HFF-Myc (cell line): ENCODE measurements around the gene KIAA0753.
A peak's percentile ranks its signal among the peaks of the same experiment; 100 is the strongest.

ENCODE experiments used
- DNase-seq: peaks from one replicate; pipeline ENCODE4 v3.0.0-alpha.2; 2011; ENCODE audit warnings: low read depth; ENCODE audit errors: extremely low read depth
- H3K4me3 ChIP-seq: replicated peaks from 2 replicates; pipeline ENCODE4 v1.5.1; 2011; ENCODE audit warnings: low read depth, mild to moderate bottlenecking, control low read depth, low read length
- TF ChIP-seq, protein P1 (sequence below): IDR thresholded peaks from 2 replicates; pipeline ENCODE4 v1.5.1; 2012; ENCODE audit warnings: mild to moderate bottlenecking, low read depth, low read length, control low read depth; ENCODE audit errors: missing control alignments

Gene KIAA0753

DNA sequence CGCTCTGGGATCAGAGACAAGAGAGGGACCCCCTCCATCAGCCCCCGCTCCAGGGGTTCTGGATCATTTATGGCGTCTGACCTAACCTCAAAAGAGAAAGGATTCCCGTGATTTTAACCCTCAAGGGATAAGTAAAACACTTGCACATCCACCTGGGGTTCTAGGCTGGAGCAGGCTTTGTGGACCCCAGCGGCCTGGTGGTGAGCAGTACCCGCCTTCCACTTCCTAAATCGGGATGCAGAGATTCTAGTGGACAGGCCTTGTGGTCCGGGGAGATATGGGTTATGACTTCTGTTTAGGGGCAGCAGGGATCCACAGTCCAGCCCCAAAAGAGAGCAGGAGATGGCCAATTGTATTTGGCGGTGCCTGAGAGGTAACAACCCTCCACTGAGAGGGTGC is 83.5 kb downstream of the KIAA0753 start:
- H3K4me3 ChIP-seq = no peak overlapping the region
- no peak for DNase-seq
- TF ChIP-seq, protein P1, sequence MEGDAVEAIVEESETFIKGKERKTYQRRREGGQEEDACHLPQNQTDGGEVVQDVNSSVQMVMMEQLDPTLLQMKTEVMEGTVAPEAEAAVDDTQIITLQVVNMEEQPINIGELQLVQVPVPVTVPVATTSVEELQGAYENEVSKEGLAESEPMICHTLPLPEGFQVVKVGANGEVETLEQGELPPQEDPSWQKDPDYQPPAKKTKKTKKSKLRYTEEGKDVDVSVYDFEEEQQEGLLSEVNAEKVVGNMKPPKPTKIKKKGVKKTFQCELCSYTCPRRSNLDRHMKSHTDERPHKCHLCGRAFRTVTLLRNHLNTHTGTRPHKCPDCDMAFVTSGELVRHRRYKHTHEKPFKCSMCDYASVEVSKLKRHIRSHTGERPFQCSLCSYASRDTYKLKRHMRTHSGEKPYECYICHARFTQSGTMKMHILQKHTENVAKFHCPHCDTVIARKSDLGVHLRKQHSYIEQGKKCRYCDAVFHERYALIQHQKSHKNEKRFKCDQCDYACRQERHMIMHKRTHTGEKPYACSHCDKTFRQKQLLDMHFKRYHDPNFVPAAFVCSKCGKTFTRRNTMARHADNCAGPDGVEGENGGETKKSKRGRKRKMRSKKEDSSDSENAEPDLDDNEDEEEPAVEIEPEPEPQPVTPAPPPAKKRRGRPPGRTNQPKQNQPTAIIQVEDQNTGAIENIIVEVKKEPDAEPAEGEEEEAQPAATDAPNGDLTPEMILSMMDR = no peak

DNA sequence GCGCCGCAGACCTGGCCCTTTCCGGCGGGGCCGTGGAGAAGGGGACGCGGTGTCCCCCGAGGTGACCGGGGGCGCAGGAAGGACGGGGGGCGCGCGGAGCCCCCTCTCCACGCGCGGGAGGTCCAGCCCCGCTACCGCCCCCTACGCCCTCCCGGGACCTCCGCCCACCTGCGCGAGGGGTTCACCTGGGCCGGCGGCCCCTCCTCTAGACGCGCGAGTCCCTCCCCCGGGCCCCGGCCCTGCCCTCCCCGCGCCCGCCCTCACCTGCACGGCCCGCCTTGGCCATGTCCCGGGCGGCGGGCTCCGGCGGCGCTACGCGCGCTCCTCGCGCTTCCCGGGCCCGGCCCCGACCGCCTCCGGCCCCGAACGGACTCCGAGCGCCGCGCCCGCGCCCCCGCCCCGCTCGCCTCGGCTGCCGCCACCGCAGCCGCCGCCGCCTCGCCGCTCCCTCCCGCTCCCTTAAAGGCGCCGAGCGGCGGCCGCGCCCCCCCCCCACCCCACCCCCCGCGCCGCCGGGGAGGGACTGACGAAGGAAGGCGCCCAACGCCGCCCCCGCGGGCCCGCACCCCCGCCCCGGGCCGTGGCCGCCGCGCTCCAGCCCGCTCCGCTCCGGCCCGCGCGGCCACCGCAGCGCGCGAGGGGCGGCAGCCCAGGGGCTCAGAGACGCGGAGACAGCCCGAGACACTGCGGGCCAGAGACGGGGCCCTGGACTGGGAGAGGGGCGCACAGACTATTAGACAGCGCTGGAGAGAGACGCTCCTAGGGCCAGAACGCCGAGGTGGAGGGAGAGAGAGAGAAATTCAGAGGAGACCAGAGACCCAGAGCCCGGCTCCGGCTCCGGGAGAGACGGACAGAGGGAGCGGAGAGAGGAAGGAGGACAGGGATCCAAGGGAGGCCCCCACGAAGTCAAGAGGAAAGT is 84.1 kb downstream of the KIAA0753 start, which contains the start of gene PITPNM3:
TSS of gene PITPNM3 (minus strand) at position 435 of the 919 bp plus-strand sequence. CDS start at position 286, 149 bp downstream.
- no peak for DNase-seq
- peak within 1 kb of the TSS; percentile 25 for H3K4me3 ChIP-seq
- TF ChIP-seq, protein P1 = no peak

DNA sequence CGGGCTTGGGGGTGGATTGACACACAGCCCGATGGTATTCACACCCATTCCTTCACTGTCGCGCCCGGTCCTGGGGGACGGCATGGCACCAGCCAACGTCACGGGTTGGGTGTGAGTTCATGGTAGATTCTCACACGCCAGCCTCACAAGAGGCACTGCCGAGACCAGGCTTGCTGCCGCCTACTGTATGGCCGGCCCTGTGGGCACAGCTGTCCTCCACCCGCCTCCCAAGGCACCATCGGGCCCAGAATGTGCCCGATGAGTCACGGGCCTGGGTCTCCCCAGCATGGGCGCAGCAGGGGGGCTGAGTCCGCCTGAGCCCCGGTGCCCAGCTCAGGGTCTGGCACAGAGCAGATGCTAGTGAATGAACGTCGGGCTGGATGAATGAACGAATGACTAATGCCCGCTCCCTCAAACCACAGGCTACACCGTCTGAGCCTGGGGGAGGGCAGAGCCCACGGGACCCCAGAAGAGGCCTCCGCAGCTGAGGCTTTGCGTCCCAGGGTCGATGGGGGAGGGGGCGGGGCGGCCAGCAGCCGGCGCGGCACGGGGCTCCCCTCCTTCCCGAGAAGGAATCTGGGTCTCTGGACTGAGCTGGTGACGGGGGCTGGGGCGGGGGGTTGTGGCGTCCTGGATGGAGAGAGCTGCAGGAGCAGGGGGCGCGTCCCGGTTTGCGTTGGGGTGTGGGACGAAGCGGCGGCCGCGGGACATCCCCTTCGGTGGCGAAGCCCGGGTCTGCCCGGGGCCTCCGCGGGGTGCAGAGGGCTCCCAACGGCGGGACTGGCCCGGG is 85.0 kb downstream of the KIAA0753 start:
- TF ChIP-seq, protein P1 = no peak
- no peak for DNase-seq
- peak overlapping the region; percentile 25 for H3K4me3 ChIP-seq

DNA sequence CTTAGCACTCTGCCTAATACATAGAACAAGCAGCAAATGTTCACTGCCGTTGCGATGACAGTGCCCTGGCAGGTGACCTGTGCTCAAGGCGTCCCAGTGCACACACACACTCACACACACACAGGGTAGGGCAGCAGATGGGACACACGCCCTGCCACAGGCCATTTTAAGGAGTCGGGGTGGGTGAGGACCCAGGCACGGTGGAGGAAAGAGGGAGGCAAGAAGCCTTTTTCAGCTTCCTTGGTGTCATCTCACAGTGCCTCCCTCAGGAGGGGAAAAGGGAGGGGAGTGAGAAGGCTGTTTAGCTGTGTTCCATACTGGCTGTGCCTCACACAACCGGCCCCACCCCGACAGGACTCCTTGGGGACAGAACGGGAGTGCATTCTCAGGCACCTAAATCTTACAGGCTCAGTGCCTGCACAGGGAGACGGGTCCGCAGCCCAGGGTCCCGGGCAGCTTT is 85.6 kb downstream of the KIAA0753 start:
- H3K4me3 ChIP-seq = no peak overlapping the region
- TF ChIP-seq, protein P1 = no peak
- no peak for DNase-seq

DNA sequence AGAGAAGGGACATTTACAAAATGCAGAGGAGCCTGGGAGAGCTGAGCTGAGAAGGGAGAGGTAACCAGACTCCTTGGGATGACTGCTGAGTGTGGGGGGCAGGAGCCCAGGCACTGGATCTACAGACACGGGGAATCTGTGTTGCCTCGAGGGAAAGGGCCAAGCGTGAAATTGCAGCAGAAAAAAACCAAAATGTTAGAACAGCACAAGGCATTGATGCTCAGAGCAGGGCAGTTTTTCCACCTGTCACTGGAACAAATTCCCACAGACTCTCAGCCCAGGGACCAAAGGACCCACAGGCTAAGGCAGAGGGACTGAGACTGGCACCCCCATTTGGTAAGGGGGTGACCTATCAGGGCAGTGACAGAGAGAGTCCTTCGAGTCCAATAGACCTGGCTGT is 86.2 kb downstream of the KIAA0753 start:
- TF ChIP-seq, protein P1 = no peak
- no peak overlapping the region for H3K4me3 ChIP-seq
- no peak for DNase-seq

DNA sequence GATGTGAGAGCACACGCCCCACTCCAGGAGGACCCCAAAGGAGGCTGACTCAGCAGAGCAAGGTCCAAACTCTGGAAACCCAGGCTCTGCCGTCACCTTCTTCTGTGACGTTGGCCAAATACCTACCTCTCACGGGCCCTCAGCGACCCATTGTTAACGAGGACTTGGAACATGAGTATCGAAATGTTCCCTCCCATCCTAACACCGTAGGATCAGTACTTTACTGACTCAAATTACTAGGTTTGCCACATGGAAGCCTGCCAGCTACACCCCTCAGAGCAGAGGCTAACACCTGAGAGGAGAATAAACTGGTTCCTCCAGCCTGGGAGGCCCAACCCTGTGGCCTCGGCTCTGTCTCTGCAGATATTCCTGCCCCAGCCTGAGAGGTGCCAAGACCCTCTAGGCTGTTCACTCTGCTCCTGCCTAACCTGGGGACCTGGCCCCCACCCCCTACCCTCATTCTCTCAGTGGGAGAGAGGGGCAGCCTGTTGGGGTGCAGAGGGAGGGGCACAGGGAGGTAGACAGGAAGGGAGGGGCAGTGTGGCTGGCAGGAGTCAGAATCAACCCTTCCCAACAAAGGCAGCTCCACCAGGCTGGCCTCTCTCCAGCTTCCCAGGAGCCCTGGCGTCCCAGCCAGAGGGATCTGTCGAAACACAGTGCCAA is 88.5 kb downstream of the KIAA0753 start:
- TF ChIP-seq, protein P1 = no peak
- DNase-seq = no peak
- H3K4me3 ChIP-seq = no peak overlapping the region
